Uterus (tissue), 4 donors: ENCODE measurements around the gene LRP11. TPM values are rescaled to one million over a fixed set of nuclear protein-coding genes. Genes with fewer than 3 reads are reported as not detected.

ENCODE experiments used
- DNase-seq, 2 donors: peaks; one replicate each; pipeline ENCODE4 v3.0.0-alpha.2; 2019 to 2020
- H3K27ac ChIP-seq, 2 donors: fragments of 200-600 bp; sonication (generic); 1 replicate in 1 of 2; 2 replicates in 1 of 2; pipeline ENCODE4 v1.5.1; 2016 to 2018
- H3K27me3 ChIP-seq, 2 donors: fragments of 200-600 bp; sonication (generic); one replicate each; pipeline ENCODE4 v1.5.1; 2018 to 2019; ENCODE audit warnings: control low read depth in 1 of 2
- H3K36me3 ChIP-seq, 2 donors: fragments of 200-600 bp; sonication (generic); one replicate each; pipeline ENCODE4 v1.5.1; 2019; ENCODE audit warnings: control low read depth in 1 of 2
- H3K4me1 ChIP-seq, 2 donors: fragments of 200-600 bp; sonication (generic); one replicate each; pipeline ENCODE4 v1.5.1; 2018 to 2019; ENCODE audit warnings: control low read depth in 1 of 2
- H3K4me3 ChIP-seq, 2 donors: fragments of 200-600 bp; sonication (generic); 1 replicate in 1 of 2; 2 replicates in 1 of 2; pipeline ENCODE4 v1.5.1; 2018 to 2019; ENCODE audit warnings: mild to moderate bottlenecking in 1 of 2
- H3K9me3 ChIP-seq, 2 donors: fragments of 200-600 bp; sonication (generic); one replicate each; pipeline ENCODE4 v1.5.1; 2019; ENCODE audit warnings: control low read depth in 1 of 2
- CTCF ChIP-seq, 4 experiments: fragments of 200-600 bp in 2 of 4; fragments of 450-650 bp in 2 of 4; sonication (generic) in 2 of 4; IDR thresholded peaks; one replicate each; pipeline ENCODE4 v1.5.1; 2016 to 2019; ENCODE audit warnings: antibody characterized with exemption in 4 of 4, mild to moderate bottlenecking in 2 of 4, moderate library complexity in 1 of 4
- POLR2A ChIP-seq, 2 donors: fragments of 450-650 bp; IDR thresholded peaks; one replicate each; pipeline ENCODE4 v1.6.1; 2016; ENCODE audit warnings: antibody characterized with exemption in 2 of 2, mild to moderate bottlenecking in 1 of 2, moderate library complexity in 1 of 2
- intact Hi-C: fragments of 100-400 bp; cut with DNase I; formaldehyde crosslinking; loops from one replicate; pipeline ENCODE4 v1.15.1; 2023; ENCODE audit warnings: low total_unique reads
- total RNA-seq, 4 donors: library from RNA; depleted of rRNA in 3 of 4; stranded (reverse); fragments of >200 nt in 3 of 4; gene quantifications; one replicate each; pipeline versions ENCODE4 v1.1.0 to v1.2.4, GENCODE V29; 2014 to 2023
- donor health status: DM: yes; HTN: yes; CAD: no.

The LRP11 gene
- total RNA-seq, 4 donors from 2014 or later, result 22.0 to 61.7 (median 29.8) TPM

- no peak for TF ChIP-seq CTCF (IDR thresholded peaks at IDR 0.05)
- TF ChIP-seq POLR2A (IDR thresholded peaks at IDR 0.05), result no peak
- intact Hi-C loops, result no loop called here
- Histone ChIP-seq H3K4me3 (peak within 1 kb of the TSS; percentile 24 to 32), H3K27me3 (no peaks in the 10 kb centered on the region), H3K9me3 (no peaks in the 10 kb centered on the region), H3K27ac (peak within 1 kb of the TSS; percentile 72 to 76), H3K4me1 (no peaks in the 10 kb centered on the region), H3K36me3 (no peaks in the 10 kb centered on the region)
- no peak for DNase-seq
Measured at GRCh38 chr6:149897855-149898744, 33.9 kb upstream of the LRP11 start, which contains the start of gene RAET1E. RAET1E (minus strand) TSS chr6:149898113; CDS start chr6:149890901, 7,212 bp downstream.

GRCh38 chr6:149897015-149897697 lies 33.0 kb upstream of the LRP11 start:
- Histone ChIP-seq H3K4me3 (peak overlapping the region; percentile 24 to 32), H3K27ac (peak overlapping the region; percentile 72 to 76), H3K4me1 (no peaks in the 10 kb centered on the region), H3K36me3 (no peaks in the 10 kb centered on the region), H3K27me3 (no peaks in the 10 kb centered on the region), H3K9me3 (no peaks in the 10 kb centered on the region)
- peak; percentile 89 to 92 for DNase-seq
- TF ChIP-seq POLR2A (IDR thresholded peaks at IDR 0.05) (no peak), CTCF (IDR thresholded peaks at IDR 0.05) (no peak)
- intact Hi-C loops, result no loop called here

- Histone ChIP-seq H3K4me3 (no peak overlapping the region), H3K27ac (peak overlapping the region; percentile 72 to 76), H3K36me3 (no peaks in the 10 kb centered on the region), H3K27me3 (no peaks in the 10 kb centered on the region), H3K9me3 (no peaks in the 10 kb centered on the region), H3K4me1 (no peaks in the 10 kb centered on the region)
- no peak for TF ChIP-seq POLR2A (IDR thresholded peaks at IDR 0.05)
- no peak for TF ChIP-seq CTCF (IDR thresholded peaks at IDR 0.05)
- intact Hi-C loops, result no loop called here
- no peak for DNase-seq
Measured at GRCh38 chr6:149896491-149896890, 32.3 kb upstream of the LRP11 start.

- H3K4me3 ChIP-seq, result no peak overlapping the region
- TF ChIP-seq POLR2A (IDR thresholded peaks at IDR 0.05), result no peak
- TF ChIP-seq CTCF (IDR thresholded peaks at IDR 0.05), result no peak
- peak in 1 of 2 donors; percentile 71 for DNase-seq
- H3K4me1 ChIP-seq, result no peaks in the 10 kb centered on the region
- H3K9me3 ChIP-seq, result no peaks in the 10 kb centered on the region
- intact Hi-C loops, result no loop called here
- H3K27me3 ChIP-seq, result no peaks in the 10 kb centered on the region
- peak overlapping the region; percentile 72 to 76 for H3K27ac ChIP-seq
- no peaks in the 10 kb centered on the region for H3K36me3 ChIP-seq
Measured at GRCh38 chr6:149895833-149896271, 31.7 kb upstream of the LRP11 start.
